GM18526 (cell line): ENCODE results near the gene CHD3.

Source experiments
- POLR2A ChIP-seq: IDR thresholded peaks from 3 replicates; pipeline ENCODE4 v1.6.1; 2011; ENCODE audit not compliant: insufficient read length; ENCODE audit errors: extremely low read depth

Gene CHD3

GRCh38 chr17:7947651-7948050 is 59.1 kb downstream of the CHD3 start:
- no peak for TF ChIP-seq POLR2A

GRCh38 chr17:7950578-7950977 is 62.0 kb downstream of the CHD3 start:
- no peak for TF ChIP-seq POLR2A

- no peak for TF ChIP-seq POLR2A
These were observed 62.7 kb downstream of the CHD3 start for GRCh38 chr17:7951143-7951792.

- TF ChIP-seq POLR2A, result no peak
These were observed 67.0 kb downstream of the CHD3 start for GRCh38 chr17:7955414-7956227.

- TF ChIP-seq POLR2A, result no peak
These were observed 67.8 kb downstream of the CHD3 start for GRCh38 chr17:7956228-7956965.

GRCh38 chr17:7959503-7960253 is 71.1 kb downstream of the CHD3 start:
- no peak for TF ChIP-seq POLR2A

- no peak for TF ChIP-seq POLR2A
These were observed 72.8 kb downstream of the CHD3 start for GRCh38 chr17:7961421-7961820.
